Upper lobe of left lung (tissue), 6 donors: ENCODE data around the gene NAA35. TPM values are rescaled to one million over a fixed set of nuclear protein-coding genes. Genes with fewer than 3 reads are reported as not detected.

ENCODE experiments used
- ATAC-seq, 2 donors: fragments of 200-7000 bp; cut with Tn5 transposase; one replicate each; pipeline ENCODE4 v1.9.1; 2022; ENCODE audit warnings: mild to moderate bottlenecking in 2 of 2, moderate library complexity in 2 of 2; ENCODE audit not compliant: low FRiP score in 2 of 2
- DNase-seq, 2 donors: peaks; one replicate each; pipeline ENCODE4 v3.0.0-alpha.2; 2019 to 2020
- H3K27ac ChIP-seq, 4 donors: fragments of 200-600 bp; sonication (generic); one replicate each; pipeline ENCODE4 v1.5.1; 2016 to 2019
- H3K27me3 ChIP-seq, 4 donors: fragments of 200-600 bp; sonication (generic); one replicate each; pipeline ENCODE4 v1.5.1; 2017 to 2019
- H3K36me3 ChIP-seq, 4 donors: fragments of 200-600 bp; sonication (generic); one replicate each; pipeline ENCODE4 v1.5.1; 2016 to 2019
- H3K4me1 ChIP-seq, 4 donors: fragments of 200-600 bp; sonication (generic); one replicate each; pipeline ENCODE4 v1.5.1; 2018 to 2019
- H3K4me3 ChIP-seq, 4 donors: fragments of 200-600 bp; sonication (generic); one replicate each; pipeline ENCODE4 v1.5.1; 2017 to 2019; ENCODE audit warnings: mild to moderate bottlenecking in 2 of 4, moderate library complexity in 1 of 4
- H3K9me3 ChIP-seq, 4 donors: fragments of 200-600 bp; sonication (generic); one replicate each; pipeline ENCODE4 v1.5.1; 2018 to 2019
- CTCF ChIP-seq, 6 experiments: fragments of 450-650 bp in 4 of 6; fragments of 200-600 bp in 2 of 6; sonication (generic) in 2 of 6; IDR thresholded peaks; one replicate each; pipeline ENCODE4 v1.5.1; 2016 to 2019; ENCODE audit warnings: antibody characterized with exemption in 6 of 6
- EP300 ChIP-seq, 4 donors: sonication (generic); formaldehyde crosslinking; IDR thresholded peaks; one replicate each; pipeline ENCODE4 v1.5.1; 2017; ENCODE audit warnings: antibody characterized with exemption in 4 of 4, control low read depth in 2 of 4
- POLR2A ChIP-seq, 4 donors: fragments of 450-650 bp; IDR thresholded peaks; one replicate each; pipeline ENCODE4 v1.5.1; 2016 to 2017; ENCODE audit warnings: antibody characterized with exemption in 4 of 4, mild to moderate bottlenecking in 2 of 4
- POLR2AphosphoS5 ChIP-seq, 2 donors: sonication (generic); formaldehyde crosslinking; IDR thresholded peaks; one replicate each; pipeline ENCODE4 v1.5.1; 2017; ENCODE audit warnings: antibody characterized with exemption in 2 of 2
- WGBS, 2 donors: methylation state at CpG; one replicate each; pipeline ENCODE4 v1.1.5; 2017 to 2018; 5-methylcytosine and 5-hydroxymethylcytosine counted together
- total RNA-seq, 6 donors: library from RNA; depleted of rRNA in 4 of 6; stranded (reverse); fragments of >200 nt in 4 of 6; gene quantifications; one replicate each; pipeline versions ENCODE4 v1.1.0 to v1.2.1, GENCODE V29; 2016 to 2021
- donor health status: DM: no; HTN: no; CAD: no; lungs with moderate emphysema.
- donor health status: DM: no; HTN: yes; CAD: no; lungs with severe emphysema.

Gene NAA35
- total RNA-seq, 6 donors from 2014 or later = 9.1 to 25.4 (median 15.5) TPM

DNA sequence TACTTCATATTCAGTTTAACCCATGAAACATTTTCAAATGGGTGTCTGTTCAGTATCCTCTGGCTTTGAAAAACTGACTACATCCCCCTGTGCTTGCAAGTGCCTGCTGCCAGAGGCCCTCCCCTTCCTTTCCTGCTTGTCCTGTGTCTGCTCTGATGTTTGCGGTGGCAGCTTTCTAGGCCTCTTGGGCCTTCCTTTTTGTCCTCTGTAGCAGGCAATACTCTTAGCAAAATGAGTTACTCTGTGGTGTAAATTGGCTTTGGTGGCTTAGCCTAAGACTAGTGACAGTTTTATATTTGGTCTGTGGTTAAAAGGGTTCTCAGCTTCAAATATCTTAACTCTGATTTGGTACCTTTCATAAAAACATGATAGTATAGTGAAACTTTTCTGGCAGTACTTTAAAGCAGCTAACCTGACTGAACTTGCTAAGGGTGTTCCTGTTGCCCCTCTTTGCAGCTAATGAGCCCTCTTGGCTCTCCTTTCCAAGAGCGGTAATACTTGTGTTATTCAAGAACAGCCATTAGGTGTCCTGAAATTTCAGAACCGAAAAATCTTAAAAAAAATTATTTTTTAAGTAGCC, 81.8 kb downstream of the NAA35 start:
- Histone ChIP-seq H3K4me3 (no peak overlapping the region), H3K27me3 (no peaks in the 10 kb centered on the region), H3K9me3 (no peaks in the 10 kb centered on the region), H3K27ac (no peak overlapping the region), H3K4me1 (no peaks in the 10 kb centered on the region), H3K36me3 (peaks cover 20 to 91% (median 39%) of the 10 kb centered on the region in 4 donors)
- DNase-seq (no peak), ATAC-seq (no peak)
- WGBS, 2 donors = 83 to 84% methylated on average over 3 of the region's 3 CpGs
- no peak for TF ChIP-seq POLR2A (IDR thresholded peaks at IDR 0.05)
- TF ChIP-seq CTCF (IDR thresholded peaks at IDR 0.05) = no peak
- TF ChIP-seq POLR2AphosphoS5 (IDR thresholded peaks at IDR 0.05) = no peak
- TF ChIP-seq EP300 (IDR thresholded peaks at IDR 0.05) = no peak

DNA sequence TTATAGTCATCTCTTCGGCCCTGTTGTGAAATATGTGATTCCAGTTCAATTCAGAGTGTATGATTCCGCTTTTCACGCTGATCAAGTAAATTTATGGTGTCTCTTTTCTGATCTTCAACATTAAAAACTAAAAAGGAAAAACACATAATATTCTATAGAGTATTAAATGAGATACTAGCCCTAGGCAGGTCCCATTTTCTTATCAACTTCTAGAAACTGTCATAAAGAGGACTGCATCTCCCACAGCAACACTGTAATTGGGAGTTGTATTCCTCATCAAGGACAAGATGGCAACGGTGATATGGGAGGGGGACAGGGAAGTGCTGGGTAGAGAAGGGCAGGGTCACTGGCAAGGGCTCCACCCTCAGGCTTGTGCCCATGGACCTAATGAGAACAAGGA, 86.8 kb downstream of the NAA35 start:
- TF ChIP-seq CTCF (IDR thresholded peaks at IDR 0.05) = no peak
- TF ChIP-seq POLR2A (IDR thresholded peaks at IDR 0.05) = no peak
- no peak for TF ChIP-seq POLR2AphosphoS5 (IDR thresholded peaks at IDR 0.05)
- no peak for TF ChIP-seq EP300 (IDR thresholded peaks at IDR 0.05)
- Histone ChIP-seq H3K27me3 (no peaks in the 10 kb centered on the region), H3K27ac (no peak overlapping the region), H3K9me3 (no peaks in the 10 kb centered on the region), H3K4me1 (no peaks in the 10 kb centered on the region), H3K4me3 (no peak overlapping the region), H3K36me3 (peaks cover 3 to 50% (median 20%) of the 10 kb centered on the region in 4 donors)
- 96% methylated on average over 4 of the region's 4 CpGs for WGBS, 2 donors
- DNase-seq (no peak), ATAC-seq (no peak)

GRCh38 chr9:86034863-86035734, 94.2 kb downstream of the NAA35 start:
- DNase-seq (peak in 1 of 2 donors; percentile 43), ATAC-seq (no peak)
- H3K36me3 ChIP-seq = peaks cover 0 to 4% (median 0%) of the 10 kb centered on the region in 4 donors
- no peak overlapping the region for H3K4me3 ChIP-seq
- H3K9me3 ChIP-seq = no peaks in the 10 kb centered on the region
- H3K27ac ChIP-seq = no peak overlapping the region
- 81 to 83% methylated on average over 15 to 17 of the region's 17 CpGs for WGBS, 2 donors
- no peaks in the 10 kb centered on the region for H3K4me1 ChIP-seq
- TF ChIP-seq POLR2AphosphoS5 (IDR thresholded peaks at IDR 0.05) (no peak), CTCF (IDR thresholded peaks at IDR 0.05) (peak in 2 of 6 experiments; percentile 18 to 19), EP300 (IDR thresholded peaks at IDR 0.05) (no peak), POLR2A (IDR thresholded peaks at IDR 0.05) (no peak)
- H3K27me3 ChIP-seq = no peaks in the 10 kb centered on the region

- no peak for ATAC-seq
These were observed 95.0 kb downstream of the NAA35 start for GRCh38 chr9:86035827-86036440.

More at GRCh38 chr9:86035827-86036440, 95.0 kb downstream of the NAA35 start:
- WGBS, 2 donors = 90 to 92% methylated on average over 14 to 15 of the region's 15 CpGs
- Histone ChIP-seq H3K27me3 (no peaks in the 10 kb centered on the region), H3K4me1 (no peaks in the 10 kb centered on the region), H3K27ac (no peak overlapping the region), H3K36me3 (peaks cover 0 to 4% (median 0%) of the 10 kb centered on the region in 4 donors), H3K4me3 (no peak overlapping the region), H3K9me3 (no peaks in the 10 kb centered on the region)
- TF ChIP-seq EP300 (IDR thresholded peaks at IDR 0.05) = no peak
- TF ChIP-seq POLR2AphosphoS5 (IDR thresholded peaks at IDR 0.05) = no peak
- no peak for TF ChIP-seq POLR2A (IDR thresholded peaks at IDR 0.05)
- TF ChIP-seq CTCF (IDR thresholded peaks at IDR 0.05) = no peak
- peak in 1 of 2 donors; percentile 70 for DNase-seq
